GM18520 (cell line): Measurements from ENCODE around the gene DUOXA1.
"Not testable (repeated sequence)": the region's sequence is repeated elsewhere in the genome, so short reads cannot be mapped to it uniquely, and the experiment has no call there.

Experiments used
- ATAC-seq: cut with Tn5 transposase; IDR thresholded peaks from one replicate; pipeline ENCODE4 v1.9.1; 2021; ENCODE audit not compliant: unreplicated experiment

Gene DUOXA1

GRCh38 chr15:45114751-45115085 is 15.0 kb downstream of the DUOXA1 start:
- no peak for ATAC-seq

- ATAC-seq = no peak
Observed at GRCh38 chr15:45114076-45114750, 15.5 kb downstream of the DUOXA1 start, which contains the start of the genes DUOX2 and DUOXA2. DUOX2 (minus strand) TSS chr15:45114172; CDS start chr15:45113411, 761 bp downstream. DUOXA2 (plus strand) TSS chr15:45114326; CDS start chr15:45114606, 280 bp downstream.

- ATAC-seq = no peak
Observed at GRCh38 chr15:45113380-45113990, 16.2 kb downstream of the DUOXA1 start.

GRCh38 chr15:45112591-45113379 is 16.9 kb downstream of the DUOXA1 start:
- no peak for ATAC-seq

DNA sequence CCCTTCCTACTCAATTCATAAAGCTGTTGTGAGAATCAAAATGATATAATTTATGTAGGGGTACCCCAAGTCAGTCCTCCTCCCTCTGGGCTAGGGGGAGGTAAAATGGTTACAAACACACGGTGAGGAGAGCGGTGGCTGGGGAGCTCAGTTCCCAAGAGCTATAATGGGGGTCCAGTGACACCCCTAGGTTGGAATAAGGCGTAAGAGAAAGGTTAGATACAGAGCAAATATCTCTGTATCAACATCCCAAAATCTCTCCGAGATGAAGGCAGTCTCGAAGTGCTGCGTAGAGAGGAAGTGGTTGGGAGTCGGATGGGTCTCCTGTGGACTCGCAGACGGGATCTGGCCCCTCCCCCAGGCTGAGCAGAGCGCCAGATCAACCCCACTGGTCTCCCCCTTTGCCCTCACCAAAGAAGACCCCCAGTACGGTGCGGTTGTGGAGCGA is 17.5 kb downstream of the DUOXA1 start:
- no peak for ATAC-seq

DNA sequence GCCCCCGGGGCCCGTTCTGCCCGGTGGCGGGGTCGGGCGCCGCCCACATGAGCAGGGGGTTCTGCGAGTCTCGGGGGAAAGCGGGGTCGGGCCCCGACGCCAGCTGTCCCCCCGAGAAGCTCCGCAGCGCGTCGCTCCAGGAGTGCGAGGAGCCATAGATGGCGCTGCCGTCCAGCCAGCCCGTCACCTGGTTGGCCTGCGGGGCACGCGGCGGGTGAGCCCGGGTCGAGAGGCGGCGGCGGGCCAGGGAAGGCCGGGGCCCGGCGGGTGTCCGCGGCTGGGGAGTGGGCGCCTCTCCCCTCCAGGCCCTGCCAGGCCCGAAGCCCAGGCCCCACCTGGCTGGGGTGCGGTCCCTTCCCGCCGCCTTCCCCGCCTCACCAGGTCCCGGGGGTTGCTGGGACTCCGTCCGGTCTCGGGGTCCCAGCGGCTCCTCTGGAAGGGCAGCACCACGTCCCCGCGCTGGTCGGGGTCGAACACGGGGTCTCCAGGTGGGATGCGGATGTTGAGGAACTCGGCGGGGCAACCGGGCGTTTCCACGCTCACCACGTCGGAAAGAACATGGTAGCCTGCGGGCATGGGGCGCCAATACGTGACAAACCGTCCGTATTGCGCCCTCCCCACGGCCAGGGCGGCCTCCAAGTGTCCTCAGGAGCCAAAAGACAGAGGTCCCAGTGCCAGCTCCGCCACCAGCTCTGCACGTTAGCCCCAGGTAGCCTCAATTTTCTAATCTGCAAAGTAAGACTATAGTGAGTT is 18.1 kb downstream of the DUOXA1 start:
- no peak for ATAC-seq

DNA sequence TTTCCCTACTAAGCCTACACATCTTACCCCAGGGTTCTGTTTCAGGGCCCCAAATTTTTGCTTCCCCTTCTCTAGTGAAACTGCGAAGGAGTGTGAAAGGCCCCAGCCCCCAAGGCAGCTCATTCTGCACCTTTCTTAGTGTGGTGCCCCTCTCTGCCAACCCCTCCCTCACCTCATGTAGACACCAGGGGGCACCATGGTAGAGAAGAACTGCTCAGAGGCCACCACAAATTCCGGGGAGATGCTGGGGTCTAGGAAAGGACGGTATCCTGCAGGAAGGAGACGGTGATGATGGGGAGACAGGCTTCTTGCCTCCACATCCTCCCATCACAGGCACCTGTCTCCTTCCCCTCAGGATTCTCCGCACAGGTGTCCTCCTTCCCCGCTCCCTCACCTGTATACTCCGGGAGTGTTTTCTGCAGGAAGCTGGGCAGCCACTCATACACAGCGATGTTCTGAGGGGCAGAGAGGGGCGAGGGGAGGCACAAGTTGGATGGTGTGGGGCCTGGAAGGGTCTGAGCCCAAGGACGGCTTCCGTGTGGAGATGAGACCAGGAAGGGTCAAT is 19.3 kb downstream of the DUOXA1 start:
- no peak for ATAC-seq

- ATAC-seq = no peak
Observed at GRCh38 chr15:45107941-45108630, 21.6 kb downstream of the DUOXA1 start.

DNA sequence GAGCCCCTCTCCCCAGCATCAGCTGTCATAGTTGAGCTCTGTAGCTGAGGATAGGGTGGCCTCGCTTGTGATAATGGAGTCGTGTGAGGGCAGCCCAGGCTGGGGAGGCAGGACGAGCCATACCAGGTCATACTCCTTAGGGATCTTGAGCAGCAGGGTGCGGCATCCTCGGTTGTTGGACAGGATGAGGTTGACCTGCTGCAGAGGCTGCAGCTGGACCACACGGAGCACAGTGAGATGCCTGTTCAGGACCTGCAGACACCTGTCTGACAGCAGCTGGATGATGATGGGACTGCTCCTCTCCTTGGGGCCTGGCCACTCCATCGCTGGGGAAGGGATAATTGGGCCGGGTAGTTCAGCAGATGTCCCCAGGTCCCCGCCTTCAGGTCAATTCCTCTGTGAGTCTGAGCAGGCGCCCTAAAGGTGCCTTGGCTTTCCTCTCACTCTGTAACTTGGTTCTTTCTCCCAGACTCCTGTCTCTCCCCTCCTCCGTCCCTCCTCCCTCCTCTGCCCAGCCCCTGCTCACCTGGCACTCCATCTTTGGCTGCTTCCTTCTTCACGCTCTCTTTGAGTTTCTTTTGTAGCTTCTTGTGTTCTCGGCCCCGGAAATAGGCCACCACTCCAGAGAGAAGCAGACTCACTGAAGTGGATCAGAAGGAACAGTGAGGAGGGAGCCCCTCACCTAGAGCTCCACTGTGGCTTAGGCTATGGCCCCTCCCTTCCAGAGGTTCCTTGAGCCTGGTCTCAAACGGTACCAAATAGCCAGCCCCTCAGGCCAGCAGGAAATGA is 23.5 kb downstream of the DUOXA1 start:
- ATAC-seq = no peak

DNA sequence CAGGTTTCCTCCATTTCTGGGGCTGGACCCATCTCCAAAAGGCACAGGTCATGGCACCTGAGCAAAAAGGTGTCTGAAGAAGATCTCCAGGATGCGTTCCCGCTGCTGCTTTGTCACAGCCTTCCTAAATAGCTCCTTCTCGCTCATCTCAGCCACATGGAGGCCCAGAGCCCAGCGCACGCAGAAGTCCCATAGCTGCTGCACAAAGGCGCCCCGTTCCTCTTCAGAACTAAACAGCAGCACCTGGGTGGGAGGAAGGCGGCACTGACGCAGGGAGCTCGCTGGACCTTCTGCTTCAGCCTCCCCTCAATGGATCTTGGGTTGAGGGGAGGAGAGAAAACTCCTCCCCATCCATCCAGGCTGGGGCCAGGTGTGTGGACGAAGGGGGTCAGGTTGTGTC is 24.1 kb downstream of the DUOXA1 start:
- ATAC-seq = no peak

DNA sequence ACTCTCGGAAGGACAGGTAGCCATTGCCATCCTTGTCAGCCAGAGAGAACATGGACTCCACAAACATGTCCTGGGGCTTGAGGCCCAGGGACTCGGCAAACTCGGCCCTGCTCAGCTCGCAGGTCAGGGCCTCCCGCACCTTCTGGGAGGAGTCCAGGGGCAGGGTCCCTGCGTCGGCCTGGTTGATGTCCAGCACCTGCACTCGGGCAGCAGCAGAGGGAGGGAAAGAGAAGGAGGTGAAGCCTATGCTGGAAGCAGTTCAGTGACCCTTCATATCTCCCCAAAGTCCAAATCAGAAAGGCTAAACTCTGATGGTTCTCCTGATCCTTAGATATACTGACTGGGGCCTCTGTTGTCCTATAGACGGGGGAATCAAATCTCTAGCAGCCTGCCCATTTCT is 25.5 kb downstream of the DUOXA1 start:
- not testable (repeated sequence) for ATAC-seq

- no peak for ATAC-seq
Observed at GRCh38 chr15:45102226-45102625, 27.5 kb downstream of the DUOXA1 start.

GRCh38 chr15:45101749-45102148 is 27.9 kb downstream of the DUOXA1 start:
- no peak for ATAC-seq

GRCh38 chr15:45100884-45101625 is 28.6 kb downstream of the DUOXA1 start:
- ATAC-seq = no peak

GRCh38 chr15:45099549-45100165 is 30.0 kb downstream of the DUOXA1 start:
- ATAC-seq = no peak

GRCh38 chr15:45097466-45097865 is 32.2 kb downstream of the DUOXA1 start:
- no peak for ATAC-seq

DNA sequence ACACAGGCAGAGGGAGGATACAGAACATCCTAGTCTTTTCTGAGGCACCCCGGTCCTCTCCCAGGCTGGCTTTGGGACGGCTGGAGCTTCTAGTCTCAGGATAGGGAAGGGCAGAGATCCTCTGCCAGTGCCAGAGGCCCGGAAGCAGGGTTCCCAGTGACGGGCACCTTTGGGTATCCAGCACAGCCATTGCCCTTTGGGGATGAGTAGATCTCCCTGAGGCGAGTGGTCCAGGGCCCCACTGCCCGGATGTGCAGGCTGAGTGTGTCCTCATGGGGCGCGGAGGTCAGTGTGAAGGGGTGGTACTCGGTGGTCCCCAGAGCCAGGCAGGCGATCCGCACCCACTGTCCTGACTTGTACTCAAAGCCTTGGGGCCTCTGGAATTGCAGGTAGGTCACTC is 34.0 kb downstream of the DUOXA1 start:
- ATAC-seq = no peak

DNA sequence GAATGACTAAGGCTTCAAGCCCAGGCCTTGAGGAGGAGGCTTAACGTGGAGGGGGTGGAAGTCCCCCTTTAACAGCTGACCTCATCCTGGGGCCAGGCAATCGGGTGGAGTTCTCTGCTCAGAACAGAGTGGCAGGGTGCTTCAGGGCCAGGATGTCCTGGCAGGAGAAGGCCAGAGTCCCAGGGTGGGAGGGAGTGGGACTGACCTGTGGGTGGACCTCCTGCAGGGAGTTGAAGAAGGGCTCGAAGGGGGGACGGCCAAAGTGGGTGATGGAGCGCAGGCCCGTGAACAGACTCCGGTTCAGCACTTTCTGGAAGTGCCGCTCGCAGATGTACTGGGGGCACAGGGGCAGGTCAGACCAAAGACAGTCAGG is 35.3 kb downstream of the DUOXA1 start:
- ATAC-seq = no peak
